GM18867 (cell line): Measurements from ENCODE around the gene PRSS16.

Experiments
- ATAC-seq: cut with Tn5 transposase; IDR thresholded peaks from one replicate; pipeline ENCODE4 v1.9.1; 2021; ENCODE audit warnings: mild to moderate bottlenecking, moderate library complexity; ENCODE audit not compliant: unreplicated experiment

The PRSS16 gene

DNA sequence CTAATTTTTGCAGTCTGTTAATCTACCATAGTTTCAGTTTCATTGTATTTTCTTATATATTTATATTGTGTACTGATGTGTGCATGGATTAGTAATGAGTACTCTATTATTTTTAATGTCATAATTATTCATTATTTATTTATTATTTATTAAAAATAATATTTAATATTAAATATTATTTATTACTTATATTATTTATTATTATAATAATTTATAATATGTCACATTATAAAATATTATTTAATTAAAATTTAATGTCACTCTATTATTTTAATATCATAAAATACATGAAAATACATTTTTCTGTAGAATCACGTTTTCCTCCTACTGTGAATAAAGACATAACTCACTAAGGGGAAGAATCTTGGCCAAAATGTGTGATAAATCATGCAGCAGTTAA, 34.1 kb downstream of the PRSS16 start:
- ATAC-seq = no peak

- ATAC-seq = no peak
Observed at GRCh38 chr6:27283279-27283678, 35.8 kb downstream of the PRSS16 start.

DNA sequence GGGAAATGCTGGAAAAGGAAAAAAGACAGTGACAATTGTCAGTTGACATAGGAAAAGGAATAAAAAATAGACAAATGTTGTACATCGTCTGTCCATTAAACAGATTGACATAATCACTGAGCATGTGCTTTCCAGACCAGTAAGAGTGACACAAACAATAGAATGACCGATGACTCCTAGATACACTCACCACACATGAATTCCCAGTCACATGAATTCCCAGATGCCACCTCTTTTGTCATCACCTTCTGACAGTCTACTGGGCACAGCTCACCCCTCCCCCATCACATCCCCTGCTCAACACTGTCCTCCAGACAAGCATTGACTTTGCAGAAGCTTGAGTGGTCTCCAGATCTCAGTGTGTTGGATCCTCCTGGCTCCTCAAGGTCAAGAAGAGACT, 38.6 kb downstream of the PRSS16 start:
- ATAC-seq = no peak

GRCh38 chr6:27287751-27288135, 40.2 kb downstream of the PRSS16 start:
- ATAC-seq = no peak

GRCh38 chr6:27288136-27289044, 40.9 kb downstream of the PRSS16 start:
- ATAC-seq = no peak

- ATAC-seq = no peak
Observed at GRCh38 chr6:27290065-27290849, 42.8 kb downstream of the PRSS16 start.

- ATAC-seq = no peak
Observed at GRCh38 chr6:27290850-27291208, 43.3 kb downstream of the PRSS16 start.

DNA sequence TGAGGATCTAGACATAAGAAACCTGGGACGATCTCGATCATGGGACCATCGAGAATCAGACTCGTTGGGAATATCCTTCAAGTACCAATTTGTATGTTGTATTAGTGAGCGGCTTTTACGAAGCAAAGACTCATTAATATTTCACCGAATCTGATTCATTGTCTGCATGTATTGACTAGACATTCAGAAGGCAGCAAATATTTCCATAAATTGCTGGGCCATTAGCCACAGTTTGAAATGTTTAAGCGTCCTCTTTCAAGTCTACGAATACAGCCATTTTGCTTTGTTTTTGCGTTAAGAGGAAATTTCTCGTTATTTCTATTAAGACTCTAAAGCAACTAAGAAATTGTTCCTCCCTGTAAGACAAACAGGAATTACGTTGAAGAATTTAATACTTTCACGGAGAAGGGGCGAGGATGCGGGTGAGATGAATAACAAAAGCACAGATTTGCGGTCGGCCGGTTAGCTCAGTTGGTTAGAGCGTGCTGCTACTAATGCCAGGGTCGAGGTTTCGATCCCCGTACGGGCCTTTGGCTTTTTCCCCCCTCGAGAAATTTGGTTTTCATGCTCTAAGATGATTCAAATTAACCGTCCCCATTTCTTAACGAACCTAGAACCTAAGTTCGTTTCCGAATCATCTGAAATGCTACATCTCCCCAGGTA, 46.1 kb downstream of the PRSS16 start:
- no peak for ATAC-seq

DNA sequence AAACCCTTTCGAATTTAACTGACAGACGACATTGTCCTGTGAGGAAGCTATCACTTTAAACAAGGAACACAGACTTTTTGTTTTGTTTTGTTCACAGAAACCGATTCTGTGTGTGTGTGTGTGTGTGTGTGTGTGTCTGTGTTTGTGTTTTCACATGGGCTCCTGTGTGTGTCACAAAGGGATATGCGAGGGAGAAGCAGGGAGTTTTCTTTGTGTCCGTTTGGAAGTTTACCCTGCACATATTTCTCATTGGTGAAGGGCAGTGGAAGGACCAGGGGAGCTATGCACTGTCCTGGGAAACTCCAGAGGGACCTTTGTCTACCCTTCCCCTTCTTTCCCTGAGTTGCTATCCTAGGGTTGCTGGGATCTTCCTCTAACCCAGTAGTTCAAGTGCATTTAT, 46.9 kb downstream of the PRSS16 start:
- ATAC-seq = no peak

DNA sequence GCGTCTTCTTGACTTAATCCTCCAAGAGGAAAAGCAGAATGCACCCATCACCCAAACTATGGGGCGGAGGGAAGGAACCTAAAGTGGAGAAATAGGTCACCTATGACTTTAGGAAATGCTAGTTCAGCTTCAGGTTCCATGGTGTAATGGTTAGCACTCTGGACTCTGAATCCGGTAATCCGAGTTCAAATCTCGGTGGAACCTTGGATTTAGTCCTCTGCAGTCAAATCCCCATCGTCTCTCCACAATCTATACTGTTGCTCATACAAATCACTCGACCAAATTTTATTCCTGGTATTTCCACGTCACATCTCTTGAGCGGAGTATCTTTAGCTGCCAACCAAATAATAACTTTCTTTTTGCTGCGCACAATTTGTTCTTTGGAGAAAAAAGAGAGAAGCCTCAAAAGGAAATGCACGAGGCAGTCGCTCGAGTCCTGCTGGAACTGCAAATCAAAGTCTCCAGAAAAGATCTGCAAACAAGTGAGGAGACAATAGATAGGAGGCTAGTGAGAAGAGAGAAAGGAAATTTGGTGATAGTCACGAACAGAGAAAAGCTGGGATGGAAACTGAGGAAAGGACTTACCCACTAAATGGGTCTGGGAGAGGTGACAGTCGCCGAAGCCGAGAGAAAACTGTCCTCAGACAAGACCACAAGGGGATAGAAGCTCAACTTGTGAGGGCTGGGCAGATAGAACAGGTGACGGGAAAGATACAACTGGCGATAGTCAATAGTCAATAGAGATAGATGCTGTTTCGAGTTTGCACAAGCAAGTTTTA, 48.0 kb downstream of the PRSS16 start:
- ATAC-seq = no peak

GRCh38 chr6:27296106-27296783, 48.7 kb downstream of the PRSS16 start:
- no peak for ATAC-seq

- ATAC-seq = no peak
Observed at GRCh38 chr6:27297484-27297856, 50.0 kb downstream of the PRSS16 start.

DNA sequence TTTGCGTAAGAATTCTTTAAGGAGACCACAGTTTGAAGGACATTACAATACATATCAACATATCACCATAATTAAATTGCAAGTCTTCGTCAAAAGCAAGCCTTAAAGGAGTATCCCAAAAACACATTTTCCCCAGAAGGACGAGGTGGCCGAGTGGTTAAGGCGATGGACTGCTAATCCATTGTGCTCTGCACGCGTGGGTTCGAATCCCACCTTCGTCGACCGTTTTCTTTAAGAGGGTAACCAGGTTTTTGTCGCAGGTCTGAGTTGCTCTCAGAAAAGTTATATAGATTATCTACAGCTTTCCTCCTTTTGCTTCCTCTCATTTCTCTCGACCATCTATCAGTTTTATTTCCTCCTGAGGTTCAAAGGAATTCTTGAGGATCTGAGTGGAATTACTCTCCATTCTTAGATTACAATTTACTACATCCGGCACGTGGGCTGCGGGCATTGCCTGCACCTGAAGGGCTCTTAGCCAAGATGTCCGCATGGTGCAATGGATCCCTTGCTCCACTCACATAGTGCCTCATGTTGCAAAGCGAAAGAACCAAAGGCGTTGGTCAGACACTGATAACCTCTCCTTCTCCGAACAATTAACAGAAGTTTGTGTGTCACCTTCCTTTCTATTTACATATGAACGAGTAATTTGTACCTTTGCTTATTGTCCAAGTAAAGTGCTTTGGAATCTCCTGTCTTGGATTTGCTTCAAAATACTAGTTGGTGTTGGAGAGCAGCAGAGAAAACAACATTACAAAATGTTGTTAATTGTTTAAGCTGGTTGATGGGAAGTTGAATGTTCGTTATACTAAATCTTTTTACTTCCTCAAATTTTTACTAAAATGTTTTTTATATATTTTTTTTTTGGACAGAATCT, 50.6 kb downstream of the PRSS16 start:
- no peak for ATAC-seq

DNA sequence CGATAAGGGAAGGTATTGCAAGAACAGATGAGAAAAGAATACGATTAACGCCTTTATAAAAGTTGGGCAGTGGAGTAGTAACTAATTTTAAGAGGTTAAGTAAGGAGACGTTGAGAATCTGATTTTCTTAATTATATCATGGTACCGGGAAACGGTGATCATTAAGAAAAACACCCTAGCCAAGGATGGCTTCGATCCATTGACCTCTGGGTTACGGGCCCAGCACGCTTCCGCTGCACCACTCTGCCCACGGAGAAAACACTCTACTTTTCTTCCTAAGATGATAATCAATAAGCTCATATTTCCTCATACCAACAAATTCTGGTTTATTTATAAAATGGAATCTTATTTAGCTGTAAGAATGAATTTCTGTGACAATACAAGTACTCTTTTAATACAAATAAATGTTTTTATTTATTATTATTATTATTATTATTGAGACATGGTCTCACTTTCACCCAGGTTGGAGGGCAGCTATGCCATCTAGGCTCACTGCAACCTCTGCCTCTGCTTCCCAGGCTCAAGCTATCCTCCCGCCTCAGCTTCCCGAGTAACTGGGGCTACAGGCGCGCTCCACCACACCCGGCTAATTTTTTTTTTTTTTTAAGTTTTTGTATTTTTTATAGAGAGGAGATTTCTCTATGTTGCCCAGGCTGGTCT, 56.2 kb downstream of the PRSS16 start:
- no peak for ATAC-seq
